ENCODE data around the gene ESYT2. TPM values are rescaled to one million over a fixed set of nuclear protein-coding genes. Genes with fewer than 3 reads are reported as not detected.

The ESYT2 gene
- total and polyA plus RNA-seq, 9 of the 15 experiments (the other 6 are each of a cell fraction or from before 2014, with no cell fraction given) = 5.8 to 86.9 (median 64.7) TPM

DNA sequence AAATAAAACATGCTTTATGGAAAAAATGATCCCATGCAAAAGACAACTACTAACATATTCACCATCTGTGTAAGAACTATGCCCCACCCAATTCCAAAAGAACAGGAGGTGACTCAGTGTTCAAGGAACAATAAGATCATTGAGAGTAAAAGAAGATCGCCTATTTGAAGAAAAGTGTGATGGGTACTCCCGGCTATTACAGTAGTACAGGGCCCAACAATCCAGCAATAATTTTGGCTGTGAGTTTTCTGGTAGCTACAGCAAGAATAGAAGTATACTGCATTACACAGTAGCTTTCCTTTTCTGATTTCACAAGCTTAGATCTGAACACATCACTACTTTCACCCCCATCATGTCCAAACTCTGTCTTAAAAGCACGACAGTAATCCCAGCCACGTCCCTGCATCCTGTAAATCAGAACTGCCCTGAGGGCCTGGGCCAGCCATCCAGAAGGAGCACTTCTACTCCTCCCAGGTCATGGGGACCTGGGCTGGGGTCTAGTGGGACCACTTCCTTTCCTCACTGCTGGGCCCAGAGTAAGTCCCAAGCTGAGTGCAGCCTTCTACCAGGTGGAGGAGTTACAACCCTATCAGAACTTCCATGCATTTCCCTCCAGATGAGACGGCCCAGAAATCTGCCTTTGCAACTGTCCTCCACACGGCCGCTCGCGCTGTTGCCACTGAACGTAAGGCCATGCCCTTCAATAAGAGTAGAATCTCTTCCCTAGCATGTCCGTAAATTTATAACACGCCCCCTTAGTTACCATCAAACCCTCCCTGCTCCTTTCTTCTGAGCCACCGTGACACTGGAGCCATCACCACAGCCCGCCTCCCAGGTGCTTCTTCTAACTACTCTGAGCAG lies 7.9 kb downstream of the ESYT2 start (continued):
- TF ChIP-seq, protein P1, sequence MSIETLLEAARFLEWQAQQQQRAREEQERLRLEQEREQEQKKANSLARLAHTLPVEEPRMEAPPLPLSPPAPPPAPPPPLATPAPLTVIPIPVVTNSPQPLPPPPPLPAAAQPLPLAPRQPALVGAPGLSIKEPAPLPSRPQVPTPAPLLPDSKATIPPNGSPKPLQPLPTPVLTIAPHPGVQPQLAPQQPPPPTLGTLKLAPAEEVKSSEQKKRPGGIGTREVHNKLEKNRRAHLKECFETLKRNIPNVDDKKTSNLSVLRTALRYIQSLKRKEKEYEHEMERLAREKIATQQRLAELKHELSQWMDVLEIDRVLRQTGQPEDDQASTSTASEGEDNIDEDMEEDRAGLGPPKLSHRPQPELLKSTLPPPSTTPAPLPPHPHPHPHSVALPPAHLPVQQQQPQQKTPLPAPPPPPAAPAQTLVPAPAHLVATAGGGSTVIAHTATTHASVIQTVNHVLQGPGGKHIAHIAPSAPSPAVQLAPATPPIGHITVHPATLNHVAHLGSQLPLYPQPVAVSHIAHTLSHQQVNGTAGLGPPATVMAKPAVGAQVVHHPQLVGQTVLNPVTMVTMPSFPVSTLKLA (conservative IDR thresholded peaks at IDR 0.05) = 0 out of 4 replicates have a peak, but pooled peaks of 1 of the 2 experiments have one; percentile 13
- TF ChIP-seq HDAC2 (IDR thresholded peaks at IDR 0.05) = peak; percentile 42; the same call in 1 of the 2 replicates
- TF ChIP-seq, protein P2, sequence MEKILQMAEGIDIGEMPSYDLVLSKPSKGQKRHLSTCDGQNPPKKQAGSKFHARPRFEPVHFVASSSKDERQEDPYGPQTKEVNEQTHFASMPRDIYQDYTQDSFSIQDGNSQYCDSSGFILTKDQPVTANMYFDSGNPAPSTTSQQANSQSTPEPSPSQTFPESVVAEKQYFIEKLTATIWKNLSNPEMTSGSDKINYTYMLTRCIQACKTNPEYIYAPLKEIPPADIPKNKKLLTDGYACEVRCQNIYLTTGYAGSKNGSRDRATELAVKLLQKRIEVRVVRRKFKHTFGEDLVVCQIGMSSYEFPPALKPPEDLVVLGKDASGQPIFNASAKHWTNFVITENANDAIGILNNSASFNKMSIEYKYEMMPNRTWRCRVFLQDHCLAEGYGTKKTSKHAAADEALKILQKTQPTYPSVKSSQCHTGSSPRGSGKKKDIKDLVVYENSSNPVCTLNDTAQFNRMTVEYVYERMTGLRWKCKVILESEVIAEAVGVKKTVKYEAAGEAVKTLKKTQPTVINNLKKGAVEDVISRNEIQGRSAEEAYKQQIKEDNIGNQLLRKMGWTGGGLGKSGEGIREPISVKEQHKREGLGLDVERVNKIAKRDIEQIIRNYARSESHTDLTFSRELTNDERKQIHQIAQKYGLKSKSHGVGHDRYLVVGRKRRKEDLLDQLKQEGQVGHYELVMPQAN (IDR thresholded peaks at IDR 0.05; ENCODE audit: borderline replicate concordance) = no peak
- TF ChIP-seq NR2C2 (CRISPR knock-in tag; IDR thresholded peaks at IDR 0.05) = no peak
- no peak for TF ChIP-seq NR2C2 (tag; IDR thresholded peaks at IDR 0.05)
- TF ChIP-seq, protein P3, sequence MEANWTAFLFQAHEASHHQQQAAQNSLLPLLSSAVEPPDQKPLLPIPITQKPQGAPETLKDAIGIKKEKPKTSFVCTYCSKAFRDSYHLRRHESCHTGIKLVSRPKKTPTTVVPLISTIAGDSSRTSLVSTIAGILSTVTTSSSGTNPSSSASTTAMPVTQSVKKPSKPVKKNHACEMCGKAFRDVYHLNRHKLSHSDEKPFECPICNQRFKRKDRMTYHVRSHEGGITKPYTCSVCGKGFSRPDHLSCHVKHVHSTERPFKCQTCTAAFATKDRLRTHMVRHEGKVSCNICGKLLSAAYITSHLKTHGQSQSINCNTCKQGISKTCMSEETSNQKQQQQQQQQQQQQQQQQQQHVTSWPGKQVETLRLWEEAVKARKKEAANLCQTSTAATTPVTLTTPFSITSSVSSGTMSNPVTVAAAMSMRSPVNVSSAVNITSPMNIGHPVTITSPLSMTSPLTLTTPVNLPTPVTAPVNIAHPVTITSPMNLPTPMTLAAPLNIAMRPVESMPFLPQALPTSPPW (CRISPR knock-in tag; IDR thresholded peaks at IDR 0.05) = peak; percentile 17; the same call in 1 of the 2 replicates
- 0 out of 2 replicates have a peak, but pooled peaks have one; percentile 42 for TF ChIP-seq MTA3 (IDR thresholded peaks at IDR 0.05; ENCODE audit: borderline replicate concordance)
- TF ChIP-seq, protein P4, sequence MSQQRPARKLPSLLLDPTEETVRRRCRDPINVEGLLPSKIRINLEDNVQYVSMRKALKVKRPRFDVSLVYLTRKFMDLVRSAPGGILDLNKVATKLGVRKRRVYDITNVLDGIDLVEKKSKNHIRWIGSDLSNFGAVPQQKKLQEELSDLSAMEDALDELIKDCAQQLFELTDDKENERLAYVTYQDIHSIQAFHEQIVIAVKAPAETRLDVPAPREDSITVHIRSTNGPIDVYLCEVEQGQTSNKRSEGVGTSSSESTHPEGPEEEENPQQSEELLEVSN (IDR thresholded peaks at IDR 0.05; ENCODE audit: borderline replicate concordance in 1 of 2, extremely low read depth in 1 of 2, insufficient read depth in 1 of 2, insufficient read length in 1 of 2, low read depth in 1 of 2, low read length in 1 of 2, poor library complexity in 1 of 2, severe bottlenecking in 1 of 2) = peak in 1 of 2 experiments; percentile 12
- no peak for TF ChIP-seq PCBP1 (IDR thresholded peaks at IDR 0.05; ENCODE audit: low read depth, low read length, poor library complexity, severe bottlenecking)
- no peak for TF ChIP-seq STAG1 (CRISPR knock-in tag; IDR thresholded peaks at IDR 0.05; ENCODE audit: borderline replicate concordance)
- no peak for TF ChIP-seq ZEB2 (IDR thresholded peaks at IDR 0.05)

Measured in K562 (cell line).